SK-N-SH treated with all-trans-retinoic acid at 6 μM for 48 hours (cell line): ENCODE measurements around the gene CFAP61.

ENCODE experiments used
- ATAC-seq: fragments of 200-7000 bp; cut with Tn5 transposase; 3 replicates; pipeline ENCODE4 v1.9.1; 2020; ENCODE audit warnings: mild to moderate bottlenecking, moderate library complexity
- ARNTL ChIP-seq: fragments of 450-650 bp; formaldehyde crosslinking; IDR thresholded peaks from 2 replicates; pipeline ENCODE4 v1.5.0; 2020; ENCODE audit warnings: low read depth, mild to moderate bottlenecking, moderate library complexity, borderline replicate concordance
- BACH2 ChIP-seq: fragments of 250-450 bp; sonication (Bioruptor Pico); IDR thresholded peaks from 2 replicates; pipeline ENCODE4 v1.9.0; 2021; ENCODE audit warnings: mild to moderate bottlenecking, borderline replicate concordance
- CREB5 ChIP-seq: fragments of 250-450 bp; sonication (Bioruptor Pico); IDR thresholded peaks from 2 replicates; pipeline ENCODE4 v1.5.1; 2020; ENCODE audit warnings: low read depth, mild to moderate bottlenecking, moderate library complexity
- CSDC2 ChIP-seq: fragments of 250-450 bp; sonication (Bioruptor Pico); IDR thresholded peaks from 2 replicates; pipeline ENCODE4 v1.5.0; 2020; ENCODE audit warnings: mild to moderate bottlenecking, moderate library complexity
- CSRNP3 ChIP-seq: fragments of 250-450 bp; sonication (Bioruptor Pico); IDR thresholded peaks from 2 replicates; pipeline ENCODE4 v1.5.1; 2021; ENCODE audit warnings: mild to moderate bottlenecking, moderate library complexity
- GLIS3 ChIP-seq: fragments of 250-450 bp; sonication (Bioruptor Pico); IDR thresholded peaks from 2 replicates; pipeline ENCODE4 v1.5.0; 2020; ENCODE audit warnings: mild to moderate bottlenecking, moderate library complexity
- OSR1 ChIP-seq: fragments of 250-450 bp; sonication (Bioruptor Pico); IDR thresholded peaks from 2 replicates; pipeline ENCODE4 v1.8.0; 2022; ENCODE audit warnings: moderate library complexity, mild to moderate bottlenecking, inconsistent platforms
- PATZ1 ChIP-seq: fragments of 250-450 bp; sonication (Bioruptor Pico); IDR thresholded peaks from 2 replicates; pipeline ENCODE4 v1.8.0; 2020; ENCODE audit warnings: mild to moderate bottlenecking, moderate library complexity, borderline replicate concordance
- PPARA ChIP-seq: fragments of 250-450 bp; sonication (Bioruptor Pico); IDR thresholded peaks from 2 replicates; pipeline ENCODE4 v1.5.0; 2020; ENCODE audit warnings: mild to moderate bottlenecking, borderline replicate concordance
- RARB ChIP-seq: fragments of 250-450 bp; sonication (Bioruptor Pico); IDR thresholded peaks from 2 replicates; pipeline ENCODE4 v1.8.0; 2021; ENCODE audit warnings: mild to moderate bottlenecking, moderate library complexity
- SNAI2 ChIP-seq: fragments of 250-450 bp; sonication (Bioruptor Pico); IDR thresholded peaks from 2 replicates; pipeline ENCODE4 v1.5.0; 2020; ENCODE audit warnings: mild to moderate bottlenecking, moderate library complexity
- TCF4 ChIP-seq: fragments of 250-450 bp; sonication (Bioruptor Pico); IDR thresholded peaks from 2 replicates; pipeline ENCODE4 v1.8.0; 2021; ENCODE audit warnings: mild to moderate bottlenecking, moderate library complexity, borderline replicate concordance
- TOX ChIP-seq: fragments of 250-450 bp; sonication (Bioruptor Pico); IDR thresholded peaks from 2 replicates; pipeline ENCODE4 v1.8.0; 2021; ENCODE audit warnings: mild to moderate bottlenecking, moderate library complexity, borderline replicate concordance
- TSHZ2 ChIP-seq: fragments of 250-450 bp; sonication (Bioruptor Pico); IDR thresholded peaks from 2 replicates; pipeline ENCODE4 v1.5.0; 2020; ENCODE audit warnings: mild to moderate bottlenecking, moderate library complexity
- ZC3H10 ChIP-seq: fragments of 250-450 bp; sonication (Bioruptor Pico); IDR thresholded peaks from 2 replicates; pipeline ENCODE4 v1.5.1; 2021; ENCODE audit warnings: mild to moderate bottlenecking, moderate library complexity
- ZNF565 ChIP-seq: fragments of 450-650 bp; formaldehyde crosslinking; conservative IDR thresholded peaks from 2 replicates; pipeline ENCODE4 v1.5.0; 2020; ENCODE audit warnings: low read depth, mild to moderate bottlenecking, moderate library complexity
- ZNF8 ChIP-seq: fragments of 450-650 bp; formaldehyde crosslinking; IDR thresholded peaks from 2 replicates; pipeline ENCODE4 v1.5.0; 2020; ENCODE audit warnings: mild to moderate bottlenecking, moderate library complexity

The CFAP61 gene

GRCh38 chr20:20010639-20011500, 41.5 kb upstream of the CFAP61 start:
- TF ChIP-seq CSRNP3 (CRISPR knock-in tag) (no peak), ZNF565 (CRISPR knock-in tag) (no peak), TSHZ2 (CRISPR knock-in tag) (no peak), ZNF8 (CRISPR knock-in tag) (no peak), TCF4 (CRISPR knock-in tag) (no peak), BACH2 (no peak)

GRCh38 chr20:20012541-20012940, 39.8 kb upstream of the CFAP61 start:
- ATAC-seq = no peak
- no peak for TF ChIP-seq PPARA (CRISPR knock-in tag)
- no peak for TF ChIP-seq ZNF8 (CRISPR knock-in tag)
- no peak for TF ChIP-seq PATZ1 (CRISPR knock-in tag)
- no peak for TF ChIP-seq CREB5
- no peak for TF ChIP-seq CSDC2
- TF ChIP-seq ZNF565 (CRISPR knock-in tag) = no peak
- TF ChIP-seq TOX (CRISPR knock-in tag) = no peak
- TF ChIP-seq TSHZ2 (CRISPR knock-in tag) = no peak
- no peak for TF ChIP-seq CSRNP3 (CRISPR knock-in tag)
- TF ChIP-seq ZC3H10 (CRISPR knock-in tag) = no peak
- TF ChIP-seq TCF4 (CRISPR knock-in tag) = no peak
- TF ChIP-seq RARB (CRISPR knock-in tag) = no peak
- TF ChIP-seq SNAI2 = no peak
- no peak for TF ChIP-seq OSR1
- TF ChIP-seq ARNTL (CRISPR knock-in tag) = no peak
- TF ChIP-seq GLIS3 (CRISPR knock-in tag) = no peak

More at GRCh38 chr20:20010639-20011500, 41.5 kb upstream of the CFAP61 start:
- peak; percentile 85 for ATAC-seq
